GM18505 (cell line): ENCODE measurements around the gene CHMP5.

Experiments
- ATAC-seq: cut with Tn5 transposase; IDR thresholded peaks from one replicate; pipeline ENCODE4 v1.9.1; 2021; ENCODE audit not compliant: unreplicated experiment
- POLR2A ChIP-seq: IDR thresholded peaks from 4 replicates; pipeline ENCODE4 v1.6.1; 2011; ENCODE audit warnings: borderline replicate concordance; ENCODE audit not compliant: insufficient read depth, insufficient read length; ENCODE audit errors: extremely low read depth

Gene CHMP5

DNA sequence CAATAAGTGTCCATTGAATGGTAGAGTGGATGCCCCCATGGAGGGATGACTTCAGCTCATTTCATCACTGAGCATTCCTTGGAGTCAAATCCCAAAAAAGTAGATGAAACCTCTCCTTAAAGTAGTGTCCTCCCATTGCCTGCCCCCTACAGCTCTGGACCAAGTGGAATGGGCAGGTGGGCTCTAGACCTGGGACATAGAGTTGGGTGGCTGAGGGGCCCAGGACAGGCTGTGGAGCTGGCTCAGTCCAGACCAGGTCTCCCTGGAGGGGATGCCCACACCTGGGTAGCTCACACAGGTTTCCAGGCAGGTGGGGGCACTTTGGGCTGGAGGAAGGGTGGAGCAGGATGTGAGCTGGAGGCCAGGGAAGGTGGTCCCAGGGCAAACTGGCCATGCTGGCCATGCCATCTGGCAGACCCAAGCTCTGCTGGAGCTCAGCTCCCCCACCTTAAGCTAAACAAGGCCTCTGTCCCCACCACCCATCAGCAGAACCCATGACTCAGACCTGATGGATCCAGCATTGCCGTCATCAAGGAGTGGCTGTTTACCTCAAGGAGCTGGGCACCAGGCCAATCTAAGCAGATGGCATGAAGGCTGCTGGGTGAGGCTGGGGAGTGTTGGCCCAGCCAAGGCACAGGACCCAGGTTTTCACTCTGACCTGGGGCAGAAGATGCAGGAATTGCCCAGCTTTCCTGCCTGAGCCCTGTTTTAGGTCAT lies 31.1 kb upstream of the CHMP5 start:
- TF ChIP-seq POLR2A, result no peak
- no peak for ATAC-seq

GRCh38 chr9:33234511-33235467 lies 30.1 kb upstream of the CHMP5 start:
- no peak for ATAC-seq
- no peak for TF ChIP-seq POLR2A

- TF ChIP-seq POLR2A, result no peak
- no peak for ATAC-seq
Observed at GRCh38 chr9:33236571-33236970, 28.3 kb upstream of the CHMP5 start.

GRCh38 chr9:33239921-33240320 lies 24.9 kb upstream of the CHMP5 start, which contains the start of gene SPINK4:
SPINK4 (plus strand) TSS chr9:33240167; CDS start chr9:33240209, 42 bp downstream.
- no peak for ATAC-seq
- TF ChIP-seq POLR2A, result no peak

- no peak for TF ChIP-seq POLR2A
- ATAC-seq, result no peak
Observed at GRCh38 chr9:33241298-33241697, 23.6 kb upstream of the CHMP5 start.

DNA sequence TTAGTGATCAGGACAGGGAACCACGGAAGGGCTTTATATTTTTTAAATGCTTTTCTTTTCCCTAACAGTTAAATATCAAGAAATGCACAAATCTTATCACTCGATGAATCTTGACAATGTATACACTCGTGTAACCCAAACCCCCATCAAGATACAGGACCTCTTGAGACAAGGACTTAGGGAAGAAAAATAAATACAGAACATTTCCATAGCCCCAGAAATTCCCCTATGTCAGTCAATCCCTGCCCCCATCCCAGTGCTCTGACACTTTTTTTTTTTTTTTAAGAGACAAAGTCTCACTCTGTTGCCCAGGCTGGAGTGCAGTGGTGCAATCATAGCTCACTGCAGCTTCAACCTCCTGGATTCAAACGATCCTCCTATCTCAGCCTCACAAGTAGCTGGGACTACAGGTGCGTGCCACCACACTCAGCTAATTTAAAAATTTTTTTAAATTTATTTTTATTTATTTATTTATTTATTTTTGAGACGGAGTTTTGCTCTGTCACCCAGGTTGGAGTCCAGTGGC lies 22.2 kb upstream of the CHMP5 start:
- TF ChIP-seq POLR2A, result no peak
- ATAC-seq, result no peak

- no peak for TF ChIP-seq POLR2A
- no peak for ATAC-seq
Observed at GRCh38 chr9:33244137-33244784, 20.6 kb upstream of the CHMP5 start.

GRCh38 chr9:33245341-33245740 lies 19.5 kb upstream of the CHMP5 start:
- TF ChIP-seq POLR2A, result no peak
- ATAC-seq, result no peak

DNA sequence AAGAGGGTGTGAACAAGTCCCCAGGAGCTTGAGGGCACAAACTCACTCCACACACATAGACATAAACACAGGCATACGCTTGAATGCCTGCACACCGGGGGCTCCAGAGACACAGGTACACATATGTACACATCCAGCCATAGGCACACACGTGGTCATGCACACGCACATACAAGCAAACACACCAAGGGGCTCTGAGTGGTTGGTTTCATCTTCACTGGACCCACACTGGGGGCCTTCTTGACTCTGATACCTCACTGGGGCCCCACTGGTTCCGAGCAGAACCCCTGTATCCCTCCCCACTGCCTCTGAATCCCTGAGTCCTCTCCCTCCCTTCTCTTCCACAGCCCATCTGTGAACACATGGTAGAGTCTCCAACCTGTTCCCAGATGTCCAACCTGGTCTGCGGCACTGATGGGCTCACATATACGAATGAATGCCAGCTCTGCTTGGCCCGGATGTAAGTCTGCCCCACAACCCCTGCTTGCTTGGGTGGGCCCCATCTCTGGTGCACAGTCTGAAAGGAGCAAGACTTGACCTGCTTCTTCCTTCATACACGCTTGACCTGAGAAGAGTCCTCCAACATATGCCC lies 18.5 kb upstream of the CHMP5 start:
- TF ChIP-seq POLR2A, result no peak
- ATAC-seq, result no peak

GRCh38 chr9:33248606-33249005 lies 16.2 kb upstream of the CHMP5 start:
- no peak for ATAC-seq
- no peak for TF ChIP-seq POLR2A

GRCh38 chr9:33249087-33249658 lies 15.7 kb upstream of the CHMP5 start:
- peak; percentile 55 for ATAC-seq
- TF ChIP-seq POLR2A, result no peak

GRCh38 chr9:33249983-33250382 lies 14.9 kb upstream of the CHMP5 start:
- TF ChIP-seq POLR2A, result no peak
- ATAC-seq, result no peak
